ENCODE results near the gene SPOP. TPM values are rescaled to one million over a fixed set of nuclear protein-coding genes. Genes with fewer than 3 reads are reported as not detected.

SPOP gene
- total RNA-seq, 1 experiment from 2014 or later, result 58.0 TPM

GRCh38 chr17:49577963-49578362, 99.9 kb downstream of the SPOP start:
- in situ Hi-C loops (cut with HindIII; ENCODE audit: low pct_unique_long_range_greater_than_20kb, low sequenced_read_pairs) (no loop called here), intact Hi-C loops (cut with micrococcal nuclease; ENCODE audit: unreplicated experiment) (loop anchor here (10.0 kb wide), 1 partner anchor 277 kb away; no protein-coding TSS in a partner anchor)
- Histone ChIP-seq H3K4me1 (ENCODE audit: control insufficient read depth, insufficient read depth, low read length) (peaks cover 11% of the 10 kb centered on the region), H3K27ac (ENCODE audit: low read length) (no peak overlapping the region), H3K36me3 (ENCODE audit: control insufficient read depth, insufficient read depth, low read length) (no peaks in the 10 kb centered on the region), H3K27me3 (ENCODE audit: control insufficient read depth, insufficient read depth, low read length) (no peaks in the 10 kb centered on the region), H3K4me3 (ENCODE audit: low read depth in 2 of 2, low read length in 2 of 2) (no peak overlapping the region), H3K9me3 (ENCODE audit: control insufficient read depth, insufficient read depth, low read depth, low read length) (no peaks in the 10 kb centered on the region)
- TF ChIP-seq, protein P1, sequence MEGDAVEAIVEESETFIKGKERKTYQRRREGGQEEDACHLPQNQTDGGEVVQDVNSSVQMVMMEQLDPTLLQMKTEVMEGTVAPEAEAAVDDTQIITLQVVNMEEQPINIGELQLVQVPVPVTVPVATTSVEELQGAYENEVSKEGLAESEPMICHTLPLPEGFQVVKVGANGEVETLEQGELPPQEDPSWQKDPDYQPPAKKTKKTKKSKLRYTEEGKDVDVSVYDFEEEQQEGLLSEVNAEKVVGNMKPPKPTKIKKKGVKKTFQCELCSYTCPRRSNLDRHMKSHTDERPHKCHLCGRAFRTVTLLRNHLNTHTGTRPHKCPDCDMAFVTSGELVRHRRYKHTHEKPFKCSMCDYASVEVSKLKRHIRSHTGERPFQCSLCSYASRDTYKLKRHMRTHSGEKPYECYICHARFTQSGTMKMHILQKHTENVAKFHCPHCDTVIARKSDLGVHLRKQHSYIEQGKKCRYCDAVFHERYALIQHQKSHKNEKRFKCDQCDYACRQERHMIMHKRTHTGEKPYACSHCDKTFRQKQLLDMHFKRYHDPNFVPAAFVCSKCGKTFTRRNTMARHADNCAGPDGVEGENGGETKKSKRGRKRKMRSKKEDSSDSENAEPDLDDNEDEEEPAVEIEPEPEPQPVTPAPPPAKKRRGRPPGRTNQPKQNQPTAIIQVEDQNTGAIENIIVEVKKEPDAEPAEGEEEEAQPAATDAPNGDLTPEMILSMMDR (IDR thresholded peaks at IDR 0.05), result no peak
- no peak for TF ChIP-seq TCF7L2 (IDR thresholded peaks at IDR 0.05; ENCODE audit: low read depth, low read length)
- TF ChIP-seq REST (IDR thresholded peaks at IDR 0.05; ENCODE audit: insufficient read depth in 1 of 2, low read depth in 2 of 2, low read length in 1 of 2), result no peak
- TF ChIP-seq POLR2AphosphoS5 (IDR thresholded peaks at IDR 0.05; ENCODE audit: low read depth, low read length), result no peak
- TF ChIP-seq SIN3A (IDR thresholded peaks at IDR 0.05; ENCODE audit: borderline replicate concordance, insufficient read depth, low read depth, low read length), result no peak
- DNase-seq (ENCODE audit: low read depth, low spot score) (no peak), ATAC-seq (no peak)
- POLR2A ChIA-PET, result no interaction called here
- BruUV-seq (replicated peaks), result no TSS peak
- CTCF ChIA-PET, result no interaction called here

- Histone ChIP-seq H3K9me3 (ENCODE audit: control insufficient read depth, insufficient read depth, low read depth, low read length) (no peaks in the 10 kb centered on the region), H3K4me1 (ENCODE audit: control insufficient read depth, insufficient read depth, low read length) (peaks cover 11% of the 10 kb centered on the region), H3K27me3 (ENCODE audit: control insufficient read depth, insufficient read depth, low read length) (no peaks in the 10 kb centered on the region), H3K4me3 (ENCODE audit: low read depth in 2 of 2, low read length in 2 of 2) (no peak overlapping the region), H3K36me3 (ENCODE audit: control insufficient read depth, insufficient read depth, low read length) (no peaks in the 10 kb centered on the region), H3K27ac (ENCODE audit: low read length) (no peak overlapping the region)
- intact Hi-C loops (cut with micrococcal nuclease; ENCODE audit: unreplicated experiment), result loop anchor here (10.0 kb wide), 1 partner anchor 277 kb away; no protein-coding TSS in a partner anchor
- ChIA-PET CTCF (no interaction called here), POLR2A (no interaction called here)
- ATAC-seq, result no peak
- in situ Hi-C loops (cut with HindIII; ENCODE audit: low pct_unique_long_range_greater_than_20kb, low sequenced_read_pairs), result no loop called here
- no TSS peak for BruUV-seq (replicated peaks)
- no peak for DNase-seq (ENCODE audit: low read depth, low spot score)
- TF ChIP-seq REST (IDR thresholded peaks at IDR 0.05; ENCODE audit: insufficient read depth in 1 of 2, low read depth in 2 of 2, low read length in 1 of 2), result no peak
- no peak for TF ChIP-seq POLR2AphosphoS5 (IDR thresholded peaks at IDR 0.05; ENCODE audit: low read depth, low read length)
- TF ChIP-seq, protein P1 (IDR thresholded peaks at IDR 0.05), result no peak
- no peak for TF ChIP-seq TCF7L2 (IDR thresholded peaks at IDR 0.05; ENCODE audit: low read depth, low read length)
- no peak for TF ChIP-seq SIN3A (IDR thresholded peaks at IDR 0.05; ENCODE audit: borderline replicate concordance, insufficient read depth, low read depth, low read length)
Measured at GRCh38 chr17:49577650-49577934, 100.3 kb downstream of the SPOP start.
